ENCODE data around the gene IDH3A. TPM values are rescaled to one million over a fixed set of nuclear protein-coding genes. Genes with fewer than 3 reads are reported as not detected.

IDH3A gene
- total RNA-seq, 1 experiment from 2014 or later, result 40.2 TPM

GRCh38 chr15:78182336-78182700, 33.2 kb downstream of the IDH3A start:
- no peaks in the 10 kb centered on the region for H3K9me3 ChIP-seq (ENCODE audit: control insufficient read depth, low read depth, low read length)
- peaks cover 2 to 3% of the 10 kb centered on the region in 2 experiments; a peak in 2 of 4 replicates for H3K4me1 Mint-ChIP-seq
- no peak overlapping the region for H3K14ac ChIP-seq (ENCODE audit: insufficient read depth, low read length)
- H2AFZ ChIP-seq (ENCODE audit: low read length), result no peak overlapping the region
- H3K4me2 ChIP-seq (ENCODE audit: insufficient read depth, insufficient read length, low read length), result no peak overlapping the region
- no peak overlapping the region for H2AK5ac ChIP-seq (ENCODE audit: insufficient read length, low read length)
- no peak for DNase-seq
- H3K27me3 ChIP-seq (ENCODE audit: insufficient read depth, low read length), result no peaks in the 10 kb centered on the region
- H3K9ac ChIP-seq (ENCODE audit: extremely low read depth, insufficient read length, low read length), result no peak overlapping the region
- no peak overlapping the region for H4K91ac ChIP-seq (ENCODE audit: insufficient read length, low read depth, low read length)
- H3K79me1 ChIP-seq (ENCODE audit: insufficient read depth, low read depth, low read length, poor library complexity, severe bottlenecking), result no peaks in the 10 kb centered on the region
- peaks cover 3% of the 10 kb centered on the region for H3K27me3 Mint-ChIP-seq (ENCODE audit: low read depth)
- H3K27ac ChIP-seq (ENCODE audit: insufficient read length, low read depth, low read length), result no peak overlapping the region
- no peak overlapping the region for H4K5ac ChIP-seq (ENCODE audit: insufficient read length, low read depth, low read length)
- TF ChIP-seq CTCF (conservative IDR thresholded peaks at IDR 0.05), result no peak; the same call in 2 of the 3 replicates
- H3K79me2 ChIP-seq (ENCODE audit: insufficient read depth, low read length), result no peaks in the 10 kb centered on the region
- no peak overlapping the region for H3K18ac ChIP-seq (ENCODE audit: insufficient read length, low read depth, low read length)
- H3K27ac Mint-ChIP-seq, result no peak overlapping the region; a peak in 1 of 7 replicates
- H2BK5ac ChIP-seq (ENCODE audit: insufficient read length, low read length), result no peak overlapping the region
- no peak overlapping the region for H2BK12ac ChIP-seq (ENCODE audit: insufficient read length, low read depth, low read length)
- H3K4me1 ChIP-seq (ENCODE audit: insufficient read depth, low read length), result no peaks in the 10 kb centered on the region
- H3K23ac ChIP-seq (ENCODE audit: insufficient read length, low read depth, low read length), result no peak overlapping the region
- no peak overlapping the region for H3K4ac ChIP-seq (ENCODE audit: low read depth, low read length)
- H2BK15ac ChIP-seq (ENCODE audit: low read depth, low read length), result no peak overlapping the region
- no peaks in the 10 kb centered on the region for H3K9me3 Mint-ChIP-seq
- no peak overlapping the region for H2BK20ac ChIP-seq (ENCODE audit: low read depth, low read length, poor library complexity, severe bottlenecking)
- H3K4me3 Mint-ChIP-seq, result no peak overlapping the region
- H3T11ph ChIP-seq (ENCODE audit: low read length), result no peak overlapping the region
- no peaks in the 10 kb centered on the region for H4K20me1 ChIP-seq (ENCODE audit: control insufficient read depth, insufficient read depth, insufficient read length)
- no CpG with 5 or more reads among the region's 5 CpGs for WGBS (ENCODE audit: extremely low coverage, insufficient read length, low lambda C conversion rate)
- no peaks in the 10 kb centered on the region for H3K23me2 ChIP-seq (ENCODE audit: insufficient read length, low read depth, low read length, poor library complexity, severe bottlenecking)
- H3K36me3 Mint-ChIP-seq (ENCODE audit: insufficient read depth in 1 of 3, low read depth in 3 of 3), result peaks cover 0 to 2% (median 0%) of the 10 kb centered on the region in 3 experiments; a peak in 2 of 7 replicates
- no peak overlapping the region for H4K8ac ChIP-seq (replicated peaks; ENCODE audit: insufficient read length, low read depth, low read length)
- H3K56ac ChIP-seq (ENCODE audit: insufficient read length, low read depth, low read length), result no peak overlapping the region
- no peak overlapping the region for H2BK120ac ChIP-seq (ENCODE audit: low read depth, low read length, poor library complexity, severe bottlenecking)
